NCI-H2227 (cell line): Measurements from ENCODE around the gene CWC22.
"Not testable (repeated sequence)": the region's sequence is repeated elsewhere in the genome, so short reads cannot be mapped to it uniquely, and the experiment has no call there.

Experiments
- DNase-seq: peaks from one replicate; lab custom pipeline; 2025; ENCODE audit not compliant: unreplicated experiment; lab: John Stamatoyannopoulos, UW

Gene CWC22

GRCh38 chr2:180003559-180003958 is 3.5 kb downstream of the CWC22 start:
- DNase-seq: no peak

- DNase-seq: no peak
These were observed 4.0 kb downstream of the CWC22 start for GRCh38 chr2:180003073-180003472.

DNA sequence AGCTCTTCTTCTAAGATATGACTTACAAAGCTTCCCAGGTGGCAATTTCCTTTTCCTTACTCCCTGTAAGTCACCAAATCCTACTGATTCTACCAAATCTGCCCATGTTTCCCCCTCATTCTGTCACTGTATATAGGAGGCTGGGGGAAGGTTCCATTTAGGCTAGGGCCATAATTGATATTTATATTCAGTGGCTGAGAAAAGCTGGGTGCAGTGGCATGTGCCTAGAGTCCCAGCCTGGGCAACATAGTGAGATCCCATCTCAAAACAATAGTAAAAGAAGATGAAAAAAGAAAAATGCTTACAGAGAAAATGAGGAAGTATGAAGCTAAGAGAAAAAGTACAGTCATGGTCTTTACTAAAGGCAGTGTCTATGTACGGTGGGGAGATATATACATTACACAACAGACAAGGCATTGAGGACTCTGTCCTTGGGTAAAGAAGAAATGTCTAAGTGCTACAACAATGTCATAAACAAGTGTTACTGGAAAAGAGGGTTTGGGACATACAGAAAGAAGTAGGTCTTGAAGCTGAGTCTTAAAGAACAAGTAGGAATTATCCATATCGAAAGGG is 4.8 kb downstream of the CWC22 start:
- no peak for DNase-seq

- no peak for DNase-seq
These were observed 5.4 kb downstream of the CWC22 start for GRCh38 chr2:180001726-180002125.

- no peak for DNase-seq
These were observed 6.7 kb downstream of the CWC22 start for GRCh38 chr2:180000434-180000833.

DNA sequence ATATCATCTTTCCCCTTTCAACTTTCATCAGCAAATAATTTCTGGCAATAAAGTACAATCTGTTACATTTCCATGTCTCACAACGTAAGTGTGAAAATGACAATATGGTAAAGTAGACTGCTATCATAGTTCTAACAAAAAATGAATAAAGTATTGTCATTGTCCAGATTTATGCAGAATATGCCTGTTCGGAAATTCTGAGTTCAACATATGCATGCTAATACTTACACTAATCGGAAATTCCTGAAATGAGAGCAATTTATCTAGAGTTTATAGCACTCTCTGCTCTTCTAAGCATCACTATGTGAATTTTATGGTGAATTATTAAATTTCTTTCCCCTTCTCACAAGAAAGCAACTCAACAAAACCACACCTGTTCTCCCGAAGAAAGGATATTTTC is 8.1 kb downstream of the CWC22 start:
- no peak for DNase-seq

DNA sequence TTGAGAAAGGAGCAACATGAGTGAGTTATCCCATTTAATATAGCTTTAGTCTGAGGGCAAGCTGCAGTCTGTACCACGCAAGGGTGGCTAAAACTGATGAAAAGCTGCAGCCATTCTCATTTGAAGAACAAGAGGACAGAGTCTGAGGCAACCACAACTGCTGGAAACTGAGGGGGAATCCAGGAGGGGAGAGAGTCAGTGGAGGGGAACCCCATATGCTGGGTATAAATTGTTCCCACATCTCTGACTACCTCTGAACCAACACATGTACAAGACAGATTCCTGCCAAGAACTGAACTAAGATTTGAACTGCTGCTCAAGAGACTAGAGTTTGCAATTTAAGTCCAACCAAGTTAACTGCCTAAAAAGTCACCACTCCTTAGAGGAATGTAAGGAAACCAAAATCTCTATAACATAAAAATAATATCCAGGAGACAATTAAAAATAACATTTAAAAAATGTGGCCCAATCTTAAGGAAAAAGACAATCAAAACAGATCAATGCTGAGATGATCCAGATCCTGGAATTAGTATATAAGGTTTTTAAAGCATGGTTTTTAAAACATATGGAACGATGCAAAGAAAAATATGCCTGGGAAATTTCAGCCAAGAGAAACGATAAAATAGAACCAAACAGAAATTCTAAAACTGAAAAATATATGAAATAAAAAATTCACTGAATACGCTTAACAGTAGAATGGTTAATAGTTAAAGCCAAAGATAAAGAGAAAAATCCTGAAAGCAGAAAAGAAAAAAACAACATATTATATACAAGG is 11.2 kb downstream of the CWC22 start:
- DNase-seq: no peak

- peak; percentile 21 for DNase-seq
These were observed 15.8 kb downstream of the CWC22 start for GRCh38 chr2:179991344-179991743.

GRCh38 chr2:179990676-179991317 is 16.3 kb downstream of the CWC22 start:
- no peak for DNase-seq

GRCh38 chr2:179987916-179988315 is 19.2 kb downstream of the CWC22 start:
- no peak for DNase-seq

DNA sequence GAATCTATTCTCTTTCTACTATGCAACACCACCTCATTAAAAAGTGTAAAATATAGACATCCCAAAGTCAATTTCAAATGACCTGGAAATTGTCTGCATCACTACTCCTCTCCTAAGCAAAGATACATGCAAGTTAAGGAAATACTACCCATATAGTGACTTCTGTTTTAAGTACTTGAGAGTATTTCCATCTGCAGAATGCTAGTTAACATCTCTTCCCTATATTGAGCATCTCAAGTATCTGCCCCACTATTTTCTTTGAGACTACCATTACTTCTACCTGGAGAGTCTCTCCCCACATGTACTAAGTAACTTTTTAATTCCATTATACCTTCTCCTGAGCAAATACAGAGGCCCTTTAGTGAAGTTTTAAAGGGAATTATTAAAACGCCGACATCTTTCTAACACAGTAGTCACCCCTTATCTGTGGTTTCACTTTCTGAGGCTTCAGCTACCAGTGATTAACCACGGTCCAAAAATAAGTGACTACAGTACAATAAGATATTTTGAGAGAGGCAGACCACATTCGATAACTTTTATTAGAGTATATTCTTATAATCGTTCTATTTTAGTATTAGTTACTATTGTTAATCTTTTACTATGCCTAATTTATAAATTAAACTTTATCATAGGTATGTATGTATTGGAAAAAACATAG is 21.8 kb downstream of the CWC22 start:
- DNase-seq: no peak

DNA sequence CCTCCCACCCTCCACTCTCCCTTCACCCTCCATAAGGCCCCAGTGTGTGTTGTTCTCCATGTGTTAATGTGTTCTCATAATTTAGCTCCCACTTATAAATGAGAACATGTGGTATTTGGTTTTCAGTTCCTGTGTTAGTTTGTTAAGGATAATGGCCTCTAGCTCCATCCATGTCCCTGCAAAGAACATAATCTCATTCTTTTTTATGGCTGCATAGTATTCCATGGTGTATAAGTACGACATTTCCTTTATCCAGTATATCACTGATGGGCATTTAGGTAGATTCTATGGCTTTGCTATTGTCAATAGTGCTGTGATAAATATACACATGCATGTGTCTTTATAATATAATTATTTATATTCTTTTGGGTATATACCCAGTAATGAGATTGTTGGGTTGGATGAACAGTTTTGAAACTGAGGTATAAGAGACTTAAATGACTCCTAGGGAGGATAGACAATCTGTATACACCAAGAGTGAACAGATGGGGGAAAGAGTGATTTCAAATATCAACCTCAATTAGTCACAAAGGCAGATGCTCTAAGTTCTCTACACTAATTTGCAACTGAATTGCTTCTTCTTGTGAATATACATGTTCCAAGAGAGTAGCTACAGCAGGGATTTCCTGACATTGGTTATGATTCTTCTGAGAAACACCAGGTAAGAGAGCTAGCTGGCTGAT is 23.7 kb downstream of the CWC22 start:
- no peak for DNase-seq

- peak; percentile 37 for DNase-seq
These were observed 26.0 kb downstream of the CWC22 start for GRCh38 chr2:179981085-179981484.

DNA sequence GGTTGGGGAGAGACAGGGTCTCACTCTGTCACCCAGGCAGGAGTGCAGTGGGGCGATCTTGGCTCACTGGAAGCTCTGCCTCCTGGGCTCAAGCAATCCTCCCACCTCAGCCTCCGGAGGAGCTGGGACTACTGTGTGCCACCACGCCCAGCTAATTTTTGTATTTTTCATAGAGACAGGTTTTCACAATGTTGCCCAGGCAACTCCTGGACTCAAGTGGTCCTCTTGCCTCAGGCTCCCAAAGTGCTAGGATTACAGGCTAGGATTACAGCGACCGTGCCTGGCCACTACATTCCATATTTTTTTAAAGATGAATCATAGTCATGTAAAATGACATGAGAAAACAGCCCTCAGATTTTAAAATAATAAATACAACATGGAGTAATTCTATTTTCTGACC is 32.3 kb downstream of the CWC22 start:
- no peak for DNase-seq

DNA sequence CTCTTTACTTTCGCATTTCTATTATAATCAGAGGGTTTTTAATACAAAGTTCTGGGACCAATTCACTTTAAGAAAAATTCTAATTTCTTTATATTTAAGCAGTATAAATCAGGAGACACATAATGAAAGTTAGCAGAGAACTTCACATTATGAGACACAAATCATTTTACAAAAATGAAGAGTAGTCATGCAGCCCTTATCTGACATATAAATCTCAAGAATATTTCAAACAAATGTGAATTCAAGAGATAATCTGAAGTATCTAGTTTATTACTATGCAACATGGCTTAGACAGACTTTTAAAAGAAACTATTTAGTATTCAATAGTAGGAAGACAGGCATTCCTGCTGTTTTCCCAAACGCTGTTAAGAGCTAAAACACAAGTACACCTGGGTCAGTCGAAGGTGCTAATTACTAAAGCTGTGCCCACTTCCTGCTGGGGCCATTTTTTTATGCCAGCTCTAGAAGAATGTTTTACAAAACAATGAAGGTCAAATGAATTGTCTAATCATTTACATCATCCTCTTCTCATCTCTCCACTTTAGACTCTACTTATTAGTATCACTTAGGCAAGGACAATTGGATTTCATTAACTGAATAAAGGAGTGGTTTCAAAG is 40.2 kb downstream of the CWC22 start:
- no peak for DNase-seq

GRCh38 chr2:179965291-179966258 is 41.5 kb downstream of the CWC22 start:
- DNase-seq: no peak

- DNase-seq: no peak
These were observed 43.5 kb downstream of the CWC22 start for GRCh38 chr2:179963626-179964025.

DNA sequence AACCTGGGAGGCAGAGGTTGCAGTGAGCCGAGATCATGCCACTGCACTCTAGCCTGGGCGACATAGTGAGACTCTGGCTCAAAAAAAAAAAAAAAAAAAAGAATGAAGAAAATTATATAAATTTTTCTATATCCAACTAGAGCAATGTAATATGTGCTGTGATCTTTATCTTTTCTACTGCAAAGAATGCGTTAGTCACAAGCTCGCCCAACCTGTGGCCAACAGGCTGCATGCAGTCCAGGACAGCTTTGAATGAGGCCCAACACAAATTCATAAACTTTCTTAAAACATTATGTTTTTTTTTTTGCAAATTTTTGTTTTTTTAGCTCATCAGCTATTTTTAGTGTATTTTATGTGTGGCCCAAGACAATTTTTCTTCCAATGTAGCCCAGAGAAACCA is 48.8 kb downstream of the CWC22 start:
- not testable (repeated sequence) for DNase-seq

GRCh38 chr2:179954026-179954425 is 53.1 kb downstream of the CWC22 start:
- DNase-seq: no peak

GRCh38 chr2:179953359-179953758 is 53.7 kb downstream of the CWC22 start:
- DNase-seq: no peak
